H1 (cell line): ENCODE data around the gene ARHGEF7. TPM values are rescaled to one million over a fixed set of nuclear protein-coding genes. Genes with fewer than 3 reads are reported as not detected.

Experiments
- BACH1 ChIP-seq: IDR thresholded peaks from 2 replicates; pipeline ENCODE4 v1.6.1; 2012; ENCODE audit warnings: low read length, improper control_type of control experiment
- FOSL1 ChIP-seq: IDR thresholded peaks from 2 replicates; pipeline ENCODE4 v1.6.1; 2011; ENCODE audit warnings: mild to moderate bottlenecking, low read depth, low read length, moderate library complexity; ENCODE audit not compliant: insufficient read depth
- HDAC2 ChIP-seq, 2 experiments: fragments of 300-600 bp in 1 of 2; sonication (generic) in 1 of 2; IDR thresholded peaks; 2 replicates each; pipeline ENCODE4 v1.6.1; 2011 to 2012; ENCODE audit warnings: low read depth in 2 of 2, low read length in 2 of 2, mild to moderate bottlenecking in 2 of 2, moderate library complexity in 2 of 2, borderline replicate concordance in 1 of 2, inconsistent platforms in 1 of 2
- JUND ChIP-seq: IDR thresholded peaks from 2 replicates; pipeline ENCODE4 v1.6.1; 2011; ENCODE audit warnings: mild to moderate bottlenecking, improper control_type of control experiment, low read length
- polyA plus RNA-seq, 7 experiments: library from polyadenylated mRNA; depleted of rRNA in 3 of 7; stranded (reverse) in 5 of 7; unstranded in 2 of 7; fragments of >200 nt in 5 of 7; fragments of 200-250 nt in 2 of 7; gene quantifications; 1 replicate in 5 of 7; 2 replicates in 1 of 7; 4 replicates in 1 of 7; pipeline versions ENCODE4 v1.2.1 to v1.2.3, GENCODE V29; 2011 to 2013; ENCODE audit warnings: missing spikeins in 2 of 7, mixed read lengths in 2 of 7
- total RNA-seq: library from RNA; stranded (reverse); fragmentation: NEBNext Ultra II Directional; extraction: Animal tissue kit (Norgen Biotek cat#: 25700); gene quantifications from 2 replicates; pipeline ENCODE4 v1.2.1, GENCODE V29; 2021

The ARHGEF7 gene
- total and polyA plus RNA-seq, 2 of the 8 experiments (the other 6 are each of a cell fraction or from before 2014, with no cell fraction given) = 26.2 to 56.5 TPM

DNA sequence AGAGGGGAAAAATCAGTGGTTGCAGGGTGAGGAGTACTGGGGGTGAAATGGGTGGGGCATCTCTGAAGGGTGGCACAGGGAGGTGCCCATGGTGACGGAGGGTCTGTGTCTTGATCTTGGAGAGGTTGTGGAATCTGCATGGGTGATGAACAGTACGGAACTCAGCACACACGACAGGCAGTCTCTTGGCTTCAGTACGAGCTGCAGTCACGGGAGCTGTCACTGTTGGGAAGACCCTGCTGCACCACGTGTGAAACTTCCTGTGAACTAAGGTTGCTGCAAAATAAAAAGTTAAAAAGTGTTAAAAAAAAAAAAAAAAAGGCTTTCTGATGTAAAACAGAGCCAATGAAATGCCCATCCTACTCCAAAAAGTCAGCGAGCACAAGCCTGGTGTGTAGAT, 239.7 kb downstream of the ARHGEF7 start (continued):
- TF ChIP-seq FOSL1 (no peak), HDAC2 (IDR thresholded peaks at IDR 0.05; ENCODE audit: borderline replicate concordance in 1 of 2, low read depth in 2 of 2, low read length in 2 of 2) (no peak), JUND (no peak), BACH1 (no peak)

Other genes with a start within 250 kb of the ARHGEF7 start
- 201 and 218 TPM in 2 replicates for gene ANKRD10, start 200.2 kb upstream of the ARHGEF7 start, total RNA-seq
- gene ANKRD10, start 200.2 kb upstream of the ARHGEF7 start, polyA plus RNA-seq (2011; rRNA removed) = 146 and 153 TPM in 2 replicates
- gene TEX29, start 205.3 kb downstream of the ARHGEF7 start, total RNA-seq = 1.1 TPM in 1 of 2 replicates, not detected in the other
- gene TEX29, start 205.3 kb downstream of the ARHGEF7 start, polyA plus RNA-seq (2011; rRNA removed) = 0.08 and 0.16 TPM in 2 replicates